ENCODE measurements around the gene PDC. TPM values are rescaled to one million over a fixed set of nuclear protein-coding genes. Genes with fewer than 3 reads are reported as not detected.

Gene PDC
- total RNA-seq = not detected
- 0 reads per million in 2 donors for total RNA-seq

DNA sequence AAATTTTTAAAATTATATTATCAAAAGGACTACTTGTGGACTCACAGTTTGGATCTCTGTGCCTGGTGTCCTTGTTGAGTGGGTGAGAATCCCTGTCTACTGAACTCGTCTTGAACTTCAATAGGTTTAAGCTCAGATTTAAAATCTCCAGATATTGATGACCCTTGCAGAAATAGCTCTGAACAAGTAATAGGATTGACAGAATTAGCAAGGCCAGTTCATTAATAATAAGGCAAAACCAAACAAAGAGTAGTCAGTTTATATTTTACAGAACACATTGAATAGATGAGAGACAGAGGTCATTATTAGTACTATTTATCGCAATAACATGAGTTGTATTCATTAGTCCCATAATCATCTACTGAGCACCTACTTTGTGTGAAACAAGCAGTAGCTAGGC is at the start of gene PDC:
Gene PDC, minus strand, starts transcription at position 101 of the 400 bp plus-strand sequence. CDS start 11,655 bp downstream, outside the sequence.
- ATAC-seq = no peak
- Mint-ChIP-seq H3K4me3 (no peak within 1 kb of the TSS), H3K4me1 (no peaks in the 10 kb centered on the region)

DNA sequence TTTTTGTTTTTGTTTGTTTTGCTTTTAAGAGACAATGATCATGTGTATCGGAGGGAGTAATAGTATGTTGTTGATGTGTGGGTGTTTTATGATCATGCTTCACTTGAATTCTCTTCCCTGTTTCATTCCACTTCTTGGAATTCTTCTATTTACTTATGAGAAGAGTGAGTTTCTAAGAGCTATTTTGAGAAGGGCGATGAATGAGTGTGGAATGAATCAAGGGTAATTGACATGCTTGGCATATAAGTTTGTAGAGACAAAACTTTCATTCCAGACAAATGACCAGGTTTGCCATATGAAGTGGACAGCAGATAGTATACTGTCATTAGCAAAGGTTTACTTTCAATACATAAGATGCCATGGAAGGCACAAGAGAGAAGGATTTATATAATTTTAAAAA is 42.3 kb upstream of the PDC start:
- Mint-ChIP-seq H3K4me1 (no peaks in the 10 kb centered on the region), H3K27me3 (no peaks in the 10 kb centered on the region), H3K27ac (no peak overlapping the region), H3K36me3 (ENCODE audit: low read depth) (peaks cover 2% of the 10 kb centered on the region), H3K4me3 (no peak overlapping the region)
- no peaks in the 10 kb centered on the region for H3K9me3 ChIP-seq (ENCODE audit: control insufficient read depth, low read length, poor library complexity, severe bottlenecking)
- DNase-seq = no peak
- ATAC-seq = no peak

More for the DNA sequence above, at the start of gene PDC:
- Mint-ChIP-seq H3K36me3 (ENCODE audit: low read depth) (no peaks in the 10 kb centered on the region), H3K27me3 (no peaks in the 10 kb centered on the region), H3K27ac (no peak within 1 kb of the TSS)
- H3K9me3 ChIP-seq (ENCODE audit: control insufficient read depth, low read length, poor library complexity, severe bottlenecking) = peaks cover 2% of the 10 kb centered on the region
- DNase-seq = no peak

DNA sequence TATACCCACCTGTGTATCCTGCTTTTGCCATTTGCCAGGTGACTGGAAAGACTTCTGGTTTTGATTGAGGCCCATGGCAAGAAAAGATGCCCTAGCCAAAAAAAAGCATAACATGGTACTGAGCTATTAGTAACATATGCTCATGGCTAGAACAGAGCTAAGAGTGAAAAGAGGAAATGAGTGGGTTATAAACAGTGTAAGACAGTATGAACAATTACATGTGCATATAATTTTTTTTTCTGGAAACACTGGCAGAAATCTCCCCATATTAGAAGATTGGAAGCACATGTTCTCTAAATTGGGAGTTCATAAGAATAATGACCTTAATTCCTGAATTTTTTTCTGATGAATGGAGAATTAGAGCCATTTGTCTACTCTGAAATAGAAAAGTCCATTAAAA is 41.2 kb upstream of the PDC start:
- Mint-ChIP-seq H3K4me1 (no peaks in the 10 kb centered on the region), H3K4me3 (no peak overlapping the region), H3K36me3 (ENCODE audit: low read depth) (peaks cover 2% of the 10 kb centered on the region), H3K27me3 (no peaks in the 10 kb centered on the region), H3K27ac (no peak overlapping the region)
- no peak for ATAC-seq
- H3K9me3 ChIP-seq (ENCODE audit: control insufficient read depth, low read length, poor library complexity, severe bottlenecking) = no peaks in the 10 kb centered on the region
- no peak for DNase-seq

DNA sequence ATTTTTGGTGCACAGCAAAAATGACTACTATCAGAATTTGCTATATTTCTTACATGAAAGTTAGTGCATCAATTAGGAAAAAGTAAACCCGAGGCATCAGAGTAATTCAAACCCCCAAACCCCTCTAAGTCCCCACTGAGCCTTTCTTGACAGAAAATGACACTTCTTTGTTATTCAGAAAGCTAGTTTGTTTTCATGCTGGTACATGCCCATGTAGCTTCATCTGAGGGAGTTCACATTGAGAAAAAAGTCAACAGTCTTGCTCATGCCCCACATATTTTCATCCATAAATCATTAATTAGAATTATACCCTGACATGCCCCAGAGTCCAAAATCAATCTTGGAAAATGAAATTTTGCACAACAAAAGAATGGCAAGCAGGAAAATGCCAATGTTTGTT is 39.9 kb upstream of the PDC start:
- Mint-ChIP-seq H3K36me3 (ENCODE audit: low read depth) (no peaks in the 10 kb centered on the region), H3K4me3 (no peak overlapping the region), H3K4me1 (no peaks in the 10 kb centered on the region), H3K27me3 (no peaks in the 10 kb centered on the region), H3K27ac (no peak overlapping the region)
- ATAC-seq (no peak), DNase-seq (no peak)
- H3K9me3 ChIP-seq (ENCODE audit: control insufficient read depth, low read length, poor library complexity, severe bottlenecking) = no peaks in the 10 kb centered on the region

DNA sequence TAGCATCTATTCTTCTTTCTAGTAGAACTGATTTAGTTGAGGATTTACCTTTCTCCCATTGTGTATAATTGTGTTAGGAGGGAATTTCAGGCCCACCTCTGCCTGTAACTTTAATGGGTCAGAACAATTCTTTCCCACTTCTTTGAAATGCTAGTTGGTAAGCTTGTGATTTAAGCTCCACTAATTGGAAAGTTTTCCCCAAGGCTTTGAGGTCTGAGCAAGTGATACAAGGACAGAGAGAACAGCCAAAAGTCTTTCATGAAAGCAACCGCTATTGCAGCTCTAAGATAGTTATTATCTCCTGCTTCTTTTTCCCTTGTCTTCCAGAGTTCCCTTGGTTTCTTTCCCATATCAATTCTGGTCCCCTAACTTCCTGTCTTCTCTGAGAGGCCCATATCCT is 38.7 kb upstream of the PDC start:
- no peak for ATAC-seq
- H3K4me3 Mint-ChIP-seq = no peak overlapping the region
- no peaks in the 10 kb centered on the region for H3K27me3 Mint-ChIP-seq
- H3K36me3 Mint-ChIP-seq (ENCODE audit: low read depth) = no peaks in the 10 kb centered on the region
- no peak for DNase-seq
- no peaks in the 10 kb centered on the region for H3K4me1 Mint-ChIP-seq
- H3K9me3 ChIP-seq (ENCODE audit: control insufficient read depth, low read length, poor library complexity, severe bottlenecking) = no peaks in the 10 kb centered on the region
- no peak overlapping the region for H3K27ac Mint-ChIP-seq

DNA sequence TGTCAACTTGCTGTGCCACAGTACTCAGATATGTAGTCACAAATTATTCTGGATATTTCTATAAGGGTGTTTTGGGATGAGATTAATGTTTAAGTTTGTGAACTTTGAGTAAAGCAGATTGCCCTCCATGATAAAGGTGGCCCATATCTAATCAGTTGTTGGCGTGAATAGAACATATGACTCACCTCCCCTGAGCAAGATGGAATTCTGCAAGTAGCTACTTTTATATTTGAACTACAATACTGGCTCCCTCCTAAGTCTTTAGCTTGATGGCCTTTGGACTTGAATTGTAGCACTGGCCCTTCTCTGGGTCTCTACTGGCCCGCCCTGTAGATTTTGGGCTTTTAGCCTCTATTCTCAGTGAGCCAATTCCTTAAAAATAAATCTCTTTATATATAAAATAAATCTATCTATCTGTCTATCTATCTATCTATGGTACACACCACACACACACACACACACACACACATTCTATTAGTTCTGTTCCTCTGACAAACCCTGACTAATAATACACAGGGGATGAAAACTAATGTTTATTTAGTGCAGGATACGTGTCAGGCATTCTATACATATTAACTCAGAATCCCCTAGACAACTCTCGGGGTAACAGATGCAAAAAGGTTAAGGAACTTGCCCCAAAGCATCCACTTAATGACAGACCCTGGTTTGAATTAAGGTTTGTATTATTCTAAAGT is 37.9 kb upstream of the PDC start:
- no peaks in the 10 kb centered on the region for H3K4me1 Mint-ChIP-seq
- ATAC-seq (no peak), DNase-seq (no peak)

DNA sequence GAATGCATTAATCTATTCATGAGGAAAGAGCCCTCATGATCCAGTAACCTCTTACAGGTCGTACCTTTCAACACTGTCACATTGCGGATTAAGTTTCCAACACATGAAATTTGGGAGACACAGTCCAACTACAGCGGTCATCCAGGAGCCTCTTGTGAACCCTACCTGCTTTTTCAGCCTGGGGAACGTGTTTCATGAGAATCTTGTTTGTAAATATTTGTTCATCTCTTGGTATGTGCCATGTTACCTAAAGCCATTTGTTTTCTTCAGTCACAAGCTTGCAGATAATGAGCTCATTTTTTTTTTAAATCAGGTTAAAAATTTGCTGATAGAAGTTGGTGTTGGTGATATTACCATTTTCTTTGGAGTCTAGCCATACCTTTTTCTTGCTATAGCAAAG is 37.2 kb upstream of the PDC start:
- ATAC-seq (no peak), DNase-seq (no peak)
- no peaks in the 10 kb centered on the region for H3K27me3 Mint-ChIP-seq
- H3K9me3 ChIP-seq (ENCODE audit: control insufficient read depth, low read length, poor library complexity, severe bottlenecking) = no peaks in the 10 kb centered on the region
- no peaks in the 10 kb centered on the region for H3K4me1 Mint-ChIP-seq
- no peaks in the 10 kb centered on the region for H3K36me3 Mint-ChIP-seq (ENCODE audit: low read depth)
- H3K4me3 Mint-ChIP-seq = no peak overlapping the region
- H3K27ac Mint-ChIP-seq = no peak overlapping the region

More for the DNA sequence above, 37.9 kb upstream of the PDC start:
- Mint-ChIP-seq H3K4me3 (no peak overlapping the region), H3K27ac (no peak overlapping the region), H3K36me3 (ENCODE audit: low read depth) (no peaks in the 10 kb centered on the region), H3K27me3 (no peaks in the 10 kb centered on the region)
- H3K9me3 ChIP-seq (ENCODE audit: control insufficient read depth, low read length, poor library complexity, severe bottlenecking) = no peaks in the 10 kb centered on the region

DNA sequence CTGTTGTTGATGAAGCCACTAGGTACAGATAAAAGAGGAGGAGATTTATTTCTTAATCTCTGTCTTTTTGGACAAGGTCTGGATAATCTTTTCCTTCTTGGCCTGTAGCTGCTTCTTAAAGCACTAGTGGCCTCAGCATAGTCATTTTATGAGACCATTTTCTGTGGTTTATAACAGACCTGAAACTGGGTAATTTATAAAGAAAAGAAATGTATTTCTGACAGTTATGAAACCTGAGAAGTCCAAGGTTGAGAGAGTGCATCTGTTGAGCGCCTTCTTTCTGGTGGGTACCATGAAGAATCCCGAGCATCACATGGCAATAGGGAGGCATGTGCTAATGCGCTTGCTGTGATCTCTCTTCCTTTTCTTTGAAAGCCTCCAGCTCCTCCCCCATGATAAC is 36.7 kb upstream of the PDC start:
- Mint-ChIP-seq H3K36me3 (ENCODE audit: low read depth) (no peaks in the 10 kb centered on the region), H3K27me3 (no peaks in the 10 kb centered on the region), H3K4me3 (no peak overlapping the region), H3K4me1 (no peaks in the 10 kb centered on the region), H3K27ac (no peak overlapping the region)
- no peak for ATAC-seq
- no peaks in the 10 kb centered on the region for H3K9me3 ChIP-seq (ENCODE audit: control insufficient read depth, low read length, poor library complexity, severe bottlenecking)
- no peak for DNase-seq

DNA sequence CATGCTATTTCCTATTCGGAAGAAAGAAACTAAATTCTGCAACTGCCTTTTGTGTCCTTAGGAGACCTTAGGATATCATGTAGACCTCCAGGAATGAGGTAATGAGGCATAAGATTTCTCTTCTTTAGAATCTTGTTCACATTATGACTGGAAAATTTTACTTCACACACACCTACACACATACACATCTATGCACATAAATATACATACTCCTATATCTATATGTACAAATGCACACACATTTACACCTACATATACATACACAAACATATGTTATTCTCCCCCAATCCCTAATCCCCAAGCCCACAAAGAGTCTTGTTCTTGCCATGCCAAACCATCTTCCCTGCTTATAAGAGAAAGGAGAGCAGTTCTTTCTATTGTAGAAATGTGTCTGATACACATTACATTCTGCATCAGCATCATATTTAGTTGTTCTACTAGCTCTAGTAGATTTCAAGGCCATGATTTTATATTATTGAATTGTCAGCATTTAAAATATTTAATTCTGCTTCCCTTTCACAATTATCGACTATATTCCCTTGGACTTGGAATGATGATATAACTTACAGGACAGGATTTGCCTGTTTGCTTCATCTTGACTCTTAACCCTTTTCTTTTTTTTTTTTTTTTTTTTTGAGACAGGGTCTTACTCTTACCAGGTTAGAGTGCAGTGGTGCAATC is 35.4 kb upstream of the PDC start:
- ATAC-seq = no peak

DNA sequence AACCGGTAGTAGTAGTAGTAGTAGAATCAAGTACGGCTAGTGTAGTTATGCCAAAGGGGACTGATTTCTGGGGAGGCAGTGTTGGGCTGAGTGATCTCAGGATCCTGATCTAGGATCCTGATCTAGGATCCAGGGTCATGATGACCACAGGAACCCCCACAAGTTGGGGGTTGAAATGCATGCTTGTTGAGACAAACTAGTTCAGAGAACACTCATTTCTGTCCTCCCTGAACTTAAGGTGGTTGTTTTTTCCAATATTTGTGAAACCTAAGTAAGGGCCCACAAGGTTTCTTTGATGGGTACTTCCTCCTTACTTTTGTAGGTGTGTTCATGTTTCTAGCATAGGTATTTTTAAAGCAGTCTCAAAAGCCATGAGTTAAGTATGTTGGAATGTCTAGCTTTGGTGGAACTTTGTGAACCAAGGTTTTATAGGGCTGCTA is 33.9 kb upstream of the PDC start:
- H3K27me3 Mint-ChIP-seq = no peaks in the 10 kb centered on the region
- ATAC-seq = no peak

More for the DNA sequence above, 35.4 kb upstream of the PDC start:
- Mint-ChIP-seq H3K27me3 (no peaks in the 10 kb centered on the region), H3K4me3 (no peak overlapping the region), H3K4me1 (no peaks in the 10 kb centered on the region), H3K36me3 (ENCODE audit: low read depth) (no peaks in the 10 kb centered on the region), H3K27ac (no peak overlapping the region)
- no peak for DNase-seq
- H3K9me3 ChIP-seq (ENCODE audit: control insufficient read depth, low read length, poor library complexity, severe bottlenecking) = no peaks in the 10 kb centered on the region

DNA sequence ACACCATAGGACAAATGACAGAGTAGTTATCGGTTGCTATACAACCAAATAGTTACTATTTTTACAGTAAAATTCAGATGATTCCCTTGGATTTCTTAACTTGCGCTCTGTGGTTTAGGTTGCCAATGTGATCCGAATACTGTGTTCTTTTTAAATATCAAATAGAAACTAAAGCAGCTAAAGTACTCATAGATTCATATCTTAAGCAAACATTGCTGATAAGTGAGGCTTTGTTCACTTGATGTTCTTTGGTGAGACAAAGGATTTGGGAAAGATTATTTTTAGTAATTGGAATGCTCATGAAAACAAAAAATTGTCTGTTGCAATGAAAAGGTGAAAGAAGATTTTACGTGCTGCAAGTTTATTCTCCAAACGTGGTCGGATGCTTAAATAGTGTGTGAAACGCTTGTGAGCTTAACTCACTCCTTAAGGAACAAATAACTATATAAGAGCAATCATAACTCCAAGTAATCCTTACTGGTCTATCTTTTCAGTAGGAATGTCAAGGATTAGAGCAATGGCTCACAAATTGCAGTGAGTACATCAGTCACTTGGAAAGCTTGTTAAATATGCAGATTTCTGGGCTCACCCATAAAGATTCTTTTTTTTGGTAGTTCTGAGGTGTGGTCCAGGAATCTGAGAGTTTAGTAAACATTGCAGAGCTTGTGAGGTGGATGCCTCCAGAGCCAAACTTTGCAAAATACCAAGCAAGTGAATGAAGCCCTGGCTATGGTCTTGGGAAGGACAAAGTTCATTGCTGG is 31.8 kb upstream of the PDC start:
- Mint-ChIP-seq H3K27me3 (no peaks in the 10 kb centered on the region), H3K4me1 (no peaks in the 10 kb centered on the region), H3K27ac (no peak overlapping the region), H3K4me3 (no peak overlapping the region), H3K36me3 (ENCODE audit: low read depth) (no peaks in the 10 kb centered on the region)
- H3K9me3 ChIP-seq (ENCODE audit: control insufficient read depth, low read length, poor library complexity, severe bottlenecking) = no peaks in the 10 kb centered on the region
- ATAC-seq = no peak
- no peak for DNase-seq

More for the DNA sequence above, 33.9 kb upstream of the PDC start:
- H3K9me3 ChIP-seq (ENCODE audit: control insufficient read depth, low read length, poor library complexity, severe bottlenecking) = no peaks in the 10 kb centered on the region
- H3K4me1 Mint-ChIP-seq = no peaks in the 10 kb centered on the region
- no peak for DNase-seq
- H3K36me3 Mint-ChIP-seq (ENCODE audit: low read depth) = no peaks in the 10 kb centered on the region
- H3K27ac Mint-ChIP-seq = no peak overlapping the region
- H3K4me3 Mint-ChIP-seq = no peak overlapping the region

DNA sequence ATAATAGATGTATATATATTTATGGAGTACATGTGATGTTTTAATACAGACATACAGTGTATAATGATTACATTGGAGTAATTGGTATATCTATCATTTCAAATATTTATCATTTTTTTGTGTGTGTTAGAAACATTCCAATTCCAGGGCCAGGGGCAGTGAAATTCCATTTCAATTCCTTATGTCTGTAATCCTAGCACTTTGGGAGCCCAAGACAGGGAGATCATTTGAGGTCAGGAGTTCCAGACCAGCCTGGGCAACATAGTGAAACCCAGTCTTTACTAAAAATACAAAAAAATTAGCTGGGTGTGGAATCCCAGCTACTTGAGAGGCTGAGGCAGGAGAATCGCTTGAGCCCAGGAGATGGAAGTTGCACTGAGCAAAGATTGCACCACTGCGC is 30.4 kb upstream of the PDC start:
- no peak overlapping the region for H3K4me3 Mint-ChIP-seq
- H3K9me3 ChIP-seq (ENCODE audit: control insufficient read depth, low read length, poor library complexity, severe bottlenecking) = no peaks in the 10 kb centered on the region
- H3K27me3 Mint-ChIP-seq = no peaks in the 10 kb centered on the region
- H3K4me1 Mint-ChIP-seq = no peaks in the 10 kb centered on the region
- DNase-seq (no peak), ATAC-seq (no peak)
- no peak overlapping the region for H3K27ac Mint-ChIP-seq
- H3K36me3 Mint-ChIP-seq (ENCODE audit: low read depth) = no peaks in the 10 kb centered on the region

DNA sequence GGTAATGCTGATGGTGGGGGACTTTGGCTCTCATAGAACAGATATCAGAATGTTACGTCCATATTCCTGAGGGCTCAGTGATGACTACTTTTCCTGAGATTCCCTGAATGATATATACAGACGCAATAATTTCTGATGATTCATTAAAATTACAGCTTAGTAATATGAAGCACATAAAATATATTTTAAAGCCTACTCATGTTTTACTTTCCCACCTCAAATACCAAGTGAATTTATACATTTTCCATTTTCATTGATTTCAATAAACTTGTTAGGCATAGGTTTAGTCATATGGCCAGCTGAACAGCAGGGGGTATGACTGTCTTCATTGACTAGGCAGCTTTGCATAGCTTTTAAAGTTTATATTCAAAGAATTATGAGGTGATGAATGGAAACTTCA is 26.2 kb upstream of the PDC start:
- peaks cover 18% of the 10 kb centered on the region for H3K27me3 Mint-ChIP-seq
- no peaks in the 10 kb centered on the region for H3K4me1 Mint-ChIP-seq
- no peaks in the 10 kb centered on the region for H3K36me3 Mint-ChIP-seq (ENCODE audit: low read depth)
- H3K9me3 ChIP-seq (ENCODE audit: control insufficient read depth, low read length, poor library complexity, severe bottlenecking) = no peaks in the 10 kb centered on the region
- H3K4me3 Mint-ChIP-seq = no peak overlapping the region
- ATAC-seq = no peak
- DNase-seq = no peak
- no peak overlapping the region for H3K27ac Mint-ChIP-seq

Data from T-helper 17 cell (primary cell).